GM12874 (cell line): ENCODE results near the gene UBN1.

Experiments used
- TF ChIP-seq, protein P1 (sequence below): IDR thresholded peaks from 2 replicates; pipeline ENCODE4 v1.5.1; 2011; ENCODE audit warnings: low read depth, mild to moderate bottlenecking, control low read depth, low read length, moderate library complexity; ENCODE audit not compliant: insufficient read depth

Gene UBN1

DNA sequence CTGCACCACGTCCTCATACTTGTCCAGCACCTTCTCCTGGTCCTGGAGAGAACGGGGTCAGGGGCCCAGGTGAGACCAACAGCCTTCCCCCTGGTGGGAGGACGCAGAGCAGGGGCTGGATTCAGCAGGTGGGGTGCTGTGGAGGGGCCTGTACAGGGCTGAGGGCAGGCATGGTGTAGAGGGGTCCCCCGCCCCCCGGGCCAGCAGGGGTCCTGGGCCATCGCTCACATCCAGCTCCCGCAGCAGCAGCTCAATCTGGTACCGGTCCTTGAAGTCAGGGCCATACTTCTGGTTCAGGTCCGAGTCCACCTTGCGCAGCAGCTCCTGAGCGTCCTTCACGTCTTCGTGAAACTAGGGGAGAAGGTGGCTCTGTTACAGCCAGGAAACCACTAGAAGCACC is 48.1 kb downstream of the UBN1 start:
- TF ChIP-seq, protein P1, sequence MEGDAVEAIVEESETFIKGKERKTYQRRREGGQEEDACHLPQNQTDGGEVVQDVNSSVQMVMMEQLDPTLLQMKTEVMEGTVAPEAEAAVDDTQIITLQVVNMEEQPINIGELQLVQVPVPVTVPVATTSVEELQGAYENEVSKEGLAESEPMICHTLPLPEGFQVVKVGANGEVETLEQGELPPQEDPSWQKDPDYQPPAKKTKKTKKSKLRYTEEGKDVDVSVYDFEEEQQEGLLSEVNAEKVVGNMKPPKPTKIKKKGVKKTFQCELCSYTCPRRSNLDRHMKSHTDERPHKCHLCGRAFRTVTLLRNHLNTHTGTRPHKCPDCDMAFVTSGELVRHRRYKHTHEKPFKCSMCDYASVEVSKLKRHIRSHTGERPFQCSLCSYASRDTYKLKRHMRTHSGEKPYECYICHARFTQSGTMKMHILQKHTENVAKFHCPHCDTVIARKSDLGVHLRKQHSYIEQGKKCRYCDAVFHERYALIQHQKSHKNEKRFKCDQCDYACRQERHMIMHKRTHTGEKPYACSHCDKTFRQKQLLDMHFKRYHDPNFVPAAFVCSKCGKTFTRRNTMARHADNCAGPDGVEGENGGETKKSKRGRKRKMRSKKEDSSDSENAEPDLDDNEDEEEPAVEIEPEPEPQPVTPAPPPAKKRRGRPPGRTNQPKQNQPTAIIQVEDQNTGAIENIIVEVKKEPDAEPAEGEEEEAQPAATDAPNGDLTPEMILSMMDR: no peak

DNA sequence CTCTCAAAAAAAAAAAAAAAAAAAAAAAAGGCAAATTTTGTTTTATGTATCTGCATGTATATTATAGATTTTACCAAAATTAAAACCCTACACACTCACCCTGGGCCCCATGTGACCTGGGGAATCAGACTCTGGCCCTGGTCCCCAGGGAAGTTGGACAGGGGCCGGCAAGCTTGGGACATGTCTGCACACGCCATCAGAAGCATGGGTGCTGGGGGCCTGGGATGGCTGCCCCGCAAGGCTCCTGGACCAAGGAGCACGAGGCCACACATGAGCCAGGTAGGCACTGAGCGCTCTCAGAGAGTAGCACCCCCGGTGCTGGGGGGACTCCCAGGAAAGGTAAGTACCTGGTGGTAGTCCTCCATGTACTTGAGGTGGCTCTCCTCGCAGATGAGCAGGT is 50.0 kb downstream of the UBN1 start:
- TF ChIP-seq, protein P1: no peak

DNA sequence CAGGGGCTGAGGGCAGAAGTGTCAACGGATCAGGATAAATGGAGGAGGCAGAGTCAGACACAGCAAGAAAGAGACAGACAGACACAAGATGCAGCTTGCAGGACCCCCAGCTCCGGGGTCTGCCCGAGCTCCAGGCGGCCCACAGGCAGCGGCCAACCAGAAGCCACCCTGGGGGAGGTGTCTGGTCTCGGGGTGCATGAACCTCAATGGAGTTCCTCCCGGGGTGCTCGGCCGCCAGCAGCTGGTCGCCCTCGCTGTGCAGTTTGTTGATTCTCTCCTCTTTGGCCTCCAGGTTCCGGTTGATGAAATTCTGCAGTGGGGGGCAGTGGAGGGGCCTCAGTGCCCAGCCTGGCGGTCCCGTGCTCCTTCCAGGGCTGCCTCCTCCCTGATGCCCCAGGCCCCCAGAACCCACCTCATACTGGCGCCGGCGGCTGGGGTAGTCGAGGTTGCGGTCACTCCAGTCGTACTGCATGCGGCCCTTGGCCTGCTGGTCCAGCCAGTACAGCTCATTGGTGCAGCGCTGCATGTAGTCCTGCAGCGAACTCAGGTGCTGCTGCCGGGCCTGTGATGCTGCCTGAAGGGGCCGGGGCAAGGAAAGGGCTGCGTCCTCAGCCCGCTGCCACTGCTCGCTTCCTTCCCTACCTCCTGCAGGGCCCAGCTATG is 51.7 kb downstream of the UBN1 start:
- TF ChIP-seq, protein P1: no peak

- TF ChIP-seq, protein P1: no peak
These were observed 52.2 kb downstream of the UBN1 start for GRCh38 chr16:4899474-4899846.

GRCh38 chr16:4900036-4900435 is 52.8 kb downstream of the UBN1 start:
- TF ChIP-seq, protein P1: no peak

- TF ChIP-seq, protein P1: no peak
These were observed 53.5 kb downstream of the UBN1 start for GRCh38 chr16:4900750-4901149.

- TF ChIP-seq, protein P1: no peak
These were observed 54.8 kb downstream of the UBN1 start for GRCh38 chr16:4902038-4902437.
